A204.1 (cell line): ENCODE results near the gene ZNF165.
"Not testable (repeated sequence)": the region's sequence is repeated elsewhere in the genome, so short reads cannot be mapped to it uniquely, and the experiment has no call there.

Experiments
- FAIRE-seq: peaks from 2 replicates; lab custom pipeline; 2012; peaks lifted over from hg19 to GRCh38; lab: Jason Lieb, UNC

The ZNF165 gene

DNA sequence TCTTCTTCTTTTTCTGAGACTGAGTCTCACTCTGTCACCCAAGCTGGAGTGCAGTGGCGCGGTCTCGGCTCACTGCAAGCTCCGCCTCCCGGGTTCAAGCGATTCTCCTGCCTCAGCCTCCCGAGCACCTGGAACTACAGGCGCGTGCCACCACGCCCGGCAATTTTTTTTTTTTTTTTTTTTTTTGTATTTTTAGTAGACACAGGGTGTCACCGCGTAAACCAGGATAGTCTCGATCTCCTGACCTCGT, at the start of gene ZNF165:
Gene ZNF165, plus strand, starts transcription at position 188 of the 250 bp plus-strand sequence. CDS start 4,913 bp downstream, outside the sequence.
- not testable (repeated sequence) for FAIRE-seq

GRCh38 chr6:28053584-28053983, 26.8 kb upstream of the ZNF165 start:
- no peak for FAIRE-seq

DNA sequence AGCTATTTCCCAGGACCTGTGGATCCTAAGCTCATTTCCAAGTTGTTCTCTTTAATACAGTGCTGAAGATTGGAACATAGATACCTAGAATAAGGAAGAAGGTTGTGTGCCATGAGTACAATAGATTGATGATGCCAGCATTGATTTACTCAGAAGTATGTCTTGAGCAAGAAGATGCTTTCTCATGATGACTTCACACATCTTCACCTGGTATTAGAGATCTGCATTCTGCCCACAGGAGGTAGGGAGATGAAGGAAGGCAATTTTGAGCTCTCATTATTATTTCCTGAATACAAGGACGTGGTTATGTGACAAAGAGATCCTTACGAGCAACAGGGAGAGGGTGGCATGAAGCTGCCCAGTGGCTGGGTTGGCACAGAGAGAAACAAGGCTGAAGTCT, 20.0 kb upstream of the ZNF165 start:
- no peak for FAIRE-seq

GRCh38 chr6:28064272-28064671, 16.1 kb upstream of the ZNF165 start:
- FAIRE-seq = no peak

- no peak for FAIRE-seq
Measured at GRCh38 chr6:28068067-28068466, 12.3 kb upstream of the ZNF165 start.

- FAIRE-seq = not testable (repeated sequence)
Measured at GRCh38 chr6:28070968-28071367, 9.4 kb upstream of the ZNF165 start.

DNA sequence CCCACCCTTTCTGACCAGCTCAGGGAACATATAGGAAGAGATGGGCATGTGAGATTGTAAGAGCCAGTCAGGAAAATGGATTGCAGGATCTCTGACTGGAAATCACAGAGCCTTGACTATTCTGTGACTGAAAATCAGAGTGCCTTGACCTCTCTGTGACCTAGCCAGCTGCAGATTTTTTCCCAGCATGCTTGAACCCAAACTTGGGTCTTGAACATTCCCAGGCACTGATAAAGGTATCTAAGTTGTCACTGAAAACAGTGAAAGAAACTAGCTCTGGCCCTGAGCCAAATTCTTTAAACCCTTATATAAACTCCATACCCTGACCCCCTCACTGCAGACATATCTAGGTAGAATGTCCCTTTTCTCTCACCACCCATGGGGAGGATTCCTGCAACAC, 2.3 kb upstream of the ZNF165 start:
- no peak for FAIRE-seq

- FAIRE-seq = no peak
Measured at GRCh38 chr6:28078836-28079235, 1.5 kb upstream of the ZNF165 start.

DNA sequence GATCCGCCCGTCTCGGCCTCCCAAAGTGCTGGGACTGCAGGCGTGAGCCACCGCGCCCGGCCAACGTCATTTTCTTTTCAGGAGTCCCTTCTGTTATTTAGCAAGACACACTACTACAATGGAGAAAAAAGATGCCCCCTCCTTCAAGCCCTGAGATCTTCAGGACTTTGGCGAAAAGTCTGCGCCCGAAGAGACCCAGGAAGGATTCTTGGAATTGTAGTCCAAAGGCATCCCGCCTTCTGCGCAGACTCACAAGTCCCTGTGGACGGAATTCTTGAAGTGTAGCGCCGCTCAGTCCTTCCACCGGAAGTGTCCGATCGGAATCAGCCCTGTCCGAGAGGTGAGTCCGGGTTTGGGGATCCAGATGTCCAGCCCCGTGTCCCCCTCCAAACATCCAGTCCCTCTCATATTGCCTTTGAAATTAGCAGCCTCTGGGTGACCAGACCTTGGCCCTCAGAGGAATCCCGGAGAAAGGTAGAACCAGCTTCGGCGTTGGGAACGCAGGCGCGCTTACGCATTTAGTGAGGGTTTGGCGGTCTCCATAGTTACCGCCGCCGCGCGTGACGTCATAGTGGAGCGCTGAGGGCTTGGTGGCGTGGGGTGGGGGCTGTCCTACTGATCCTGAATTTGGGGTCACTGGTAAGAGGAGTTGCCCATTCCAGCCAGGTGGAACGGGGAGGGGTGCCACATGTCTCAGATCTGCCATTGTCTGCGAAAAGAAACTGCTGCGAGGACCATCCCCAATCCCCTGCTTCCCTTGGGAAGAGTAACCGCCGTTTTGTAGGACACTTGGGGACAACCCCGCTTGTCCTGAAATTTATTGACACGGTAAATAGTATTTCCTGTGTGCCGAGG, 490 bp downstream of the ZNF165 start:
- FAIRE-seq = no peak

DNA sequence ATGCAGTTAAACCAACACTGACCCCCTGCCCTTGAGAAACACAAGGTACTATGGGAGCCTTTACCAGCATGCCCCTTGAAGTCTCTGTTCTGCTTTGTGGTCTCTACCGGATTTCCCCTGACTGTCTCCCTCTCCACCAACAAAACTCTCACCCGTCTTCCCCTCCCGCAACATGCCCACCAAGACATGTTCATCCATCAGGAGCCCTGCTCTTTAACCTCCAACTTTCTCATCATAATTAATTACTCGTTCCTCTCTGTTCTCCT, 1.1 kb downstream of the ZNF165 start:
- FAIRE-seq = no peak

DNA sequence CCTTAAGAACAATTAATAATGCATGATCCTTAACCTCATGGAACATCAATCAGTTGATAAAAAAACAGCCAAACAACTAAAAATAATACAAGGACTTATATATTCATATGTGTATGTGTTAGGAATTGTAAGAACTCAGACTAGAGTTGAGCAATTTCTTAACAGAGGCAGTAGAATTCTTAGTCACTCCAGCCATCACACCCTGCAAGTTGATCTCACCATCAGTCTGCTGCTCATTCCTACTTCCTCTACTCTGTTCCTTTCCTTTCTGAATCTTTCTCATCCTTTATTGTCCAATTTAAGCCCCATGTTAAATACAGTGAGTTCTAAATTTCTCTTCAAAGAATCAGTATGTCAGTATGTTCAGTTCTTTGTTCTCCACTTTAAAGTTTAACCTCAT, 2.6 kb downstream of the ZNF165 start:
- no peak for FAIRE-seq

GRCh38 chr6:28089054-28089453, 8.7 kb downstream of the ZNF165 start:
- FAIRE-seq = no peak

GRCh38 chr6:28090917-28091586, 10.7 kb downstream of the ZNF165 start:
- FAIRE-seq = no peak

DNA sequence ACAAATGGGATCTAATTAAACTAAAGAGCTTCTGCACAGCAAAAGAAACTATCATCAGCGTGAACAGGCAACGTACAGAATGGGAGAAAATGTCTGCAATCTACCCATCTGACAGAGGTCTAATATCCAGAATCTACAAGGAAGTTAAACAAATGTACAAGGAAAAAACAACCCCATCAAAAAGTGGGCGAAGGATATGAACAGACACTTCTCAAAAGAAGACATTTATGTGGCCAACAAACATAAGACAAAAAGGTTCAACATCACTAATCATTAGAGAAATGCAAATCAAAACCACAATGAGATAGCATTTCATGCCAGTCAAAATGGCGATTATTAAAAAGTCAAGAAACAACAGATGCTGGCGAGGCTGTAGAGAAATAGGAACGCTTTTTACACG, 21.9 kb downstream of the ZNF165 start:
- FAIRE-seq = not testable (repeated sequence)

DNA sequence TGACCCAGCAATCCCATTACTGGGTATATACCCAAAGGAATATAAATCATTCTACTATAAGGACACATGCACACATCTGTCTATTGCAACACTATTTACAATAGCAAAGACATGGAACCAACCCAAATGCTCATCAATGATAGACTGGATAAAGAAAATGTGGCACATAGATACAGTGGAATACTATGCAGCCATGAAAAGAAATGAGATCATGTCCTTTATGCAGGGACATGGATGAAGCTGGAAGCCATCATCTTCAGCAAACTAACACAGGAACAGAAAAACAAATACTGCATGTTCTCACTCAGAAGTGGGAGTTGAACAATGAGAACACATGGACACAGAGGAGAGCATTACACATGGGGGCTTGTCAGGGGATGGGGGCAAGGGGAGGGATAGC, 22.3 kb downstream of the ZNF165 start:
- not testable (repeated sequence) for FAIRE-seq

- no peak for FAIRE-seq
Measured at GRCh38 chr6:28104392-28105244, 24.2 kb downstream of the ZNF165 start.

DNA sequence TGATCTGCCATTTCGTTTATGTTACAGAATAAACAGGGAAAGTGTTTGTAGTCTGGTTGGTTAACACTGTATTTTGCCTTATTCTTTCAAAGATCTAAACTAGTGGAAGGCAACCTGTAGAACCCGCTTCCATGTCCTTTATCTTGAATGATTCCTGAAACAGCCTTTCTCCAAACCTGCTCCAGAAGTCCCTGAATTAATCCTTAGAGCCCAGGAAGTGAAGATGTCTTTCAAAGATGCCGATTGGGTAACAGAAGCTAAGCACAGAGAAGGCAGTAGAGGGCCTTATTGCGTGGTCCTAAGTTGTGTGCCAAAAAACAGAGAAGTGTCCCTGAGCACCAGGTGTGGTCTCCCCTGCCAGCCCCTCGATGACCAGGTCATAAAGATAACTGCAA, 24.9 kb downstream of the ZNF165 start:
- no peak for FAIRE-seq

DNA sequence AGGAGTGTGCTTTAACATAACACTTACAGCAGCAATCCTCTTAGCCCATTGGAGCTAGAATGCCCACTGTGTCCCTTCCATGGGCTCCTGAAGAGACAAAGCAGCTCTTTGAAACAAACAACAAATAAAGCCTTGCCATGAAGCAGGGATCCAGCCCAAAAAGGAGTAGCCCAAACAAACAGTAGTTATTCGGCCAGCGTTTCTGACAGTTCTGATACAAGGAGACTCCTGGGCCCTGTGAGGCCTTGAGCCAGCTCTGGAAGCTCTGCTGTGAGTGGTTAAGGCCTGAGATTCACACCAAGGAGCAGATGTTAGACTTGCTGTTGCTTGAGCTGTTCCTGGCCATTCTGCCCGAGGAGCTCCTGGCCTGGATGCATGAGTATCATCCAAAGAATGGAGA, 27.1 kb downstream of the ZNF165 start:
- FAIRE-seq = no peak

- no peak for FAIRE-seq
Measured at GRCh38 chr6:28111964-28112363, 31.6 kb downstream of the ZNF165 start.

GRCh38 chr6:28115799-28116198, 35.4 kb downstream of the ZNF165 start:
- FAIRE-seq = no peak

DNA sequence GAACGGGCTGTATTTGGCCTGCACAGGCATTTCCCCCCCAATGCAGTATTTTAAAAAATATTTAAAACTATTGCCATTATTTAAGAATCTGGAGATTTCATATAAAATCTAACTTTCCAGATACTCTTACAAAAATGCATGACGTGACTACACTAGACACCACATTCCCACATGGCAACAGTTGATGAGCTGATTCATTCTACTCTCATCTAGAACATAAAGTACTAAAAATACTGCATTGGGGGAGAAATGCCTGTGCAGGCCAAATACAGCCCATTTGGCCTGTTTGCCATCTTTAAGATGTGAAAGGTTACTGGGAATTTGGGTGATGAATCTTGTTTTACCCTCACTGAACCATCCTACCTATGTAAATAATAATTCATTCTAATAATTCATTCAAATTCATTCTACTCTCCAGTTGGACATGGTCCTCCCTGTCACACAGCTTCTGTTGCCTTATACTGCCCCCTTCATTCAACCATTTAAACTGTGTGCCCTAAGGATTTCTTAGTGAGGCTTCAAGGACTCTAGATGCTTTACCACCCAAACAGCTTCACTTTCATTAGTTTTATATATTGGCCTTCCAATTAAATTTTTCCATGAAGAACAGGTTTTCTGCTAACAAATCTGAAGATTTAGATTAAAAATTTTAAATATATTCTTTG, 37.1 kb downstream of the ZNF165 start:
- FAIRE-seq = no peak

DNA sequence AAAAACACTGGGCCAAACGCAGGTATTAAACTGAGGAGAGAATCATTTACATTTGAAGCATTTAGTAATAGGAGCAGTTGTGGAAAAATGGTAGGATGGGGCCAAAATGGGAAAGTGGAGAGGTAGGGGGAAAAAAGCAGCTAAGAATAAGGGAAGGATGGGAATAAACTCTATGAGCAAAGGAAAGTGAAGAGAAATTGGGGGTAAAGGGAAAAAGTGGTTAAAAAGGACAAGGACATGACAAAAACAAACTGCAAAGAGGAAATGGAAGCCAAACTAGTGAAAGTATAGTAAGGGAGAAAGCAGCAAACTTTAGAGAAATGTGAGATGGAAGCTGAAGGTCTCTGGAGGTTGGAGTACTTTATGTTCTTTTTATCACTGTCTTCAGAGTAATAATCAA, 37.8 kb downstream of the ZNF165 start:
- no peak for FAIRE-seq

- FAIRE-seq = no peak
Measured at GRCh38 chr6:28121876-28122275, 41.5 kb downstream of the ZNF165 start.
